IPS-NIHi7 (cell line): ENCODE data around the gene SH3GLB1.

Experiments
- DNase-seq: peaks from one replicate; pipeline ENCODE4 v3.0.0; 2012; ENCODE audit warnings: mixed read lengths; ENCODE audit errors: extremely low spot score

The SH3GLB1 gene

DNA sequence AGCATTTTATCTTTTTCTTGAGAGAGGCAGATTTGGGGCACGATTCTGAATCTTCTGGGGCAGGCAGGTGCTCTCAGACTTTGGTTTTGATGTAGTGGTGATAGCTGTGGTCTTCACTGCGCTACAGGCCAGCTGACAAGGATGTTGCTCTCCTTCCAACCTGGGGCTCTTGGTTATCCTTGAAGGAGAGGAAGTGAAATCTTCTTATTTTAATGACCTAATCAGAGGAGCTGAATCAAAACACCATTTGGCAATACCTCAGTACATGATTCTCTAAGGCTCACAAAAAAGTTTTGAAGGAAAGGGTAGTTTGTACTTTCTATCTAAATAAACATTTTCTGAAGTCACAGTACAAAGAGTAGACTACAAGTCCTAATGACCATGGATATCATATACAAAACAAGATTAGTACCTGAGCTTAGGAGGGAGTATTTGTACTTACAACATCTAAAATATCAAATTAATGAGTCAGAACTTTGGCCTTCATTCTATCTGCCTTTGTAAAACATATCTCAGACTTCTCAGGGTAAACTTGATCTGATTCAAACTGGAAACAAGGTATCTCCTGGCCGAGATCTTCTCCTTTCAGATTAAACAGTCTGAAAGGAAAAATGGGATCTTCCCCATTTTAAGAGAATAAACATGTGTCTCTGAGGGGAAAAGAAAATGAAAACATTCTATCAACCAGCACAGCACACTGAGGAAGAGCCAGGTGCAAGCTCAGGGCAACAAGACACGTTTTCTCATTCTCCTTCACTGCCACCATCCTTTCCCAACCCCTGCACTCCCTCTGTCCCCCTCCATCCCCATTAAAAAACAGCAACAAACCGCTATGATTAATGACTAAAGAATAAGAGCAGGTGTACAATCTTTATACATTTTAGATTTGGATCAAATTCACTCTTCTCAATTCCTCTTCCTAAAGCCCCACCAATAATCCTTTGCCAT lies 69.2 kb downstream of the SH3GLB1 start:
- DNase-seq: no peak

DNA sequence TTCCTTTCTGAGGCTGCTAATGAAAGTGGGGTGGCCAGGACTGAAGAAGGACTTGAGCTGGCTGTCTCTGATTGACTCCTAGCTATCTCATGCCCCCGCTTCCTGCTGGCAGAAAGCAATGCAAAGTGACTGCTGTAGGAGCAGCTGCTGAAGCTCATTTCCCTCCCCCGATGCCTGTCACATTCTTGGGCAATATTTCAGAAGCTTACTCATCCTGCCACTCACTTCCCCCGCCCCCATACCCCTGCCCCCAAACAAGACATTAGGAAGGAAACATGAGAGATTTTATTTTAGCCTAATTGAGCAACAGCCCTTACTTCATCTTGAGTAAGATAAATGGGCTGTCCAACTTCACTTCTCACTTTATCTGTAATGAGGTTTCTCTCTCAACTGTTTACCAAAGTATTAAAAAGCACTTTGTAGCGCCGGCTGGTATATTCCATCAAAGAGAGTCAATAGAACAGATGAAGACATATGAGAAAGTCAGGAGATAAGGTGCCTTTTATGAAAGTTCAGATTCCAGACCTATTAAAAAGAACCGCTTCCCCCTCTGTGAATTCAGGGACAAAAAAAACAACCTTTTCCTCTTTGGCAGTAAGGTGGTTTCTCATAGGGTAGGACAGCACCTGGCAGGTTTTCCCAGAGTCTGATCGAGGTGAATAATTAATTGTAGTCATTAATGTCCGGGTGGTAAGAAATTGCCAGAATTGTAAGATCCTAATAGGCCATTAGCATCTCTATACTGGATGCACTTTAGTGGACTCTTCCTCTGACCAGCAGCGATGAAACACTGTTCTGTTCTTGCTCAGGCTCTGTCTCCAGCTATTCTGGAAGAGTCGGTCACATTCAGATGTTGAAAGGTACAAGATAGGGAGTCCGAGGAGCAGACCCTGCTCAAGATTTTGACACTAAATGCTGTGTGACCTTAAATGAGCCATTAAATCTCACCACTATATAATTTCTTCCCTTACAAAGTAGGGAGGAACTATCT lies 70.2 kb downstream of the SH3GLB1 start:
- peak; percentile 80 for DNase-seq

DNA sequence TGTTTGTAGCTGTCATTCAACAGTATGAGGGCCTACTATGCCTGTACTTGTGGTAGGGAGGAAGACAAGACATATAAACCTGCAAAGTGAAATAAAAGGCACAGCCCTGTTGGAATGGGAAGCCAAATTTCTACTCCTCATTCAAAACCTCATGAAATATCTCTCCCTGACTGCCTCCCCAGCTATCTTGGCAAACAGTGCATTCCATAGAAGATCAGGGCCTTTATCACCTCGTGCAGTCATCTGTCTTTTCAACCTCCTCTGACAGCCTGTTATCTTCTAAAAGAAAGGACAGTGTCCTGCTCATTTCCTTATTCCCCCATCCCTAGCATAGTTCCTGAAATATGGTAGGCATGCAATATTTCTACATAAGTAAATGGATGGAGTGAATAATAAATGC lies 71.0 kb downstream of the SH3GLB1 start:
- DNase-seq: no peak

DNA sequence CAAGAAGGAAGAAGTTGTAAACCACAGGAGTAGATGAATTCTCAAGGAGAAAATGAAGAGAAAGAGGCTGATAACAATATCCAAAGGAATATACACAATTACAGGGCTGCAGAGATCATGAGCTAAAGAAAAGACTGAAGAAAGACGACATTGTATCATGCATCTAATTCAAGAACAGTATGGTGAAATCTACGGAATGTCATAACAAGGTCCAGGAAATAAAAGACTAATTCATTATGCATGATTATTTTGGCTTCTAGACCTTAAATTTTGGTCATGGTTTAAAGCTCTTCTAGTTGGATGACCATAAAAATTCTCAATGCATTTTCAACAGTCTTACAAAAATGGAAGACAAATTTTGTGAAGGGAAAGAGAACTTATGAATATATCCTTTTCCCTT lies 71.7 kb downstream of the SH3GLB1 start:
- DNase-seq: no peak

DNA sequence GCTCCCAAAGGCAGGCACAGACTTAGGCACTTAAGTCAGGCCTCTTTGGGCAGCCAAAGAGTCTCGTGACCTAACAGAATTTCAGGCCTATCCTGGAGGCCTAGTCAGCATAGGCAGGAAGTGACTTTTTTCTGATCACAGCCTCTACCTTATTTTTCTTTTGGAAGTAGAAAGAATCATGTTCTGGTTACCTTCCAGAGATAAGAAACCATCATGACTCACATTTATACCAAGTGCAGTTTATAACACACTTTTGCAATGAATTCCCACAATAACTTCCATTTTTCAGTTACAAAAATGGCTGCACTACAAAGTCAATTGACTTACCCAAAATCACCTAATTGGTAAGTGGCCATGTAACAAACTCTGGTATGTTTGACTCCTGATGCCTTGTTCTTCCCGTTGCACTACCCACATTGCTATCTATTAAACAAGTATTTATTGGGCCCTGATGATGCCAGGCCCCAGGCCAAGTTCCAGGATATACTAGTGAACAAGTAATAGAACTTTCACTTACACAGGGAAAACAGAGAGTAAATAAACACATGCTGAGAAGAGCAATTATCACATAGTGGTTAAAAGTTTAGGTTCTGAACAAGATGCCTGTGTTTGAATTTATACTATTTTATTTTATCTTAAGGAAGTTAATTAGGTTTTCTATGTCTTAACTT lies 74.3 kb downstream of the SH3GLB1 start:
- DNase-seq: no peak

DNA sequence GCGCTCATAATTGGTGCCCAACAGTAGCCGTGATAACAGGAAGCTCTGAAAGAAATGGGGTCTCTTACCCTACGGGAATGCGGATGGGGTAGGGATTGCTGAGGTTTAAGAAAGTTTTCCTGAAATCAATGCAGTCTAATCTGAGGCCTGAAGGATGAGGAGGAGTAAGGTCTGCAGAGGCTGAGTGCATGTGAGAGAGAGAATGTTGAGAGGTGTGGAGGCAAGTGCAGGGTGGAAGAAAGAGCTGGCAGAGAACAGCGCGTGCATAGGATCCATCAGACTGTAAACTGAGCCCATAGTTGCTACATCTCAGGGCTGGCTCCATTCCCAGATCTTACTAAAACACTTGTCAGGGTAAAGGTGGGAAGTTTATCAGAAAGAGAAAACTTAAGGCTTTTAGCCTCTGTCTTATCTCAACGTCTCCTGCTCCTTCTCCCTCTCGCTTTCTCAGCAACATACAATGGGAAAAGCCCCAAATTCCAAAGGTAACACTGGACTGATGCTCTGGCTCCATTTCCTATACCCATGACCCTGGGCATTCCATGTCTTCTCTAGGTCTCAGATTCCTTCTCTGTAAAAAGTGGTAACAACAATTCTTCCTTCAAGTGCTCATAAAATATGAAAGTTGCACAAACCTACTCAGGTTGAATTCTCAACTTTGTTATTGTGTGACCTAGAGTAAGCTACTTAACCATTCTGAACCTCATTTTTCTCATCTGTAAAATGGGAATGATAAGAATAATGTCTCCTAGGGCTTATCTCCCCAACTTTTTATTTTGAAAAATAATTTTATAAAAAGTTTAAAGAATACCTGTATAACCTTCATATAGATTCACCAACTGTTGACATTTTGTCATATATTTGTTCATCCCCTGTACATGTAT lies 75.2 kb downstream of the SH3GLB1 start:
- DNase-seq: no peak

DNA sequence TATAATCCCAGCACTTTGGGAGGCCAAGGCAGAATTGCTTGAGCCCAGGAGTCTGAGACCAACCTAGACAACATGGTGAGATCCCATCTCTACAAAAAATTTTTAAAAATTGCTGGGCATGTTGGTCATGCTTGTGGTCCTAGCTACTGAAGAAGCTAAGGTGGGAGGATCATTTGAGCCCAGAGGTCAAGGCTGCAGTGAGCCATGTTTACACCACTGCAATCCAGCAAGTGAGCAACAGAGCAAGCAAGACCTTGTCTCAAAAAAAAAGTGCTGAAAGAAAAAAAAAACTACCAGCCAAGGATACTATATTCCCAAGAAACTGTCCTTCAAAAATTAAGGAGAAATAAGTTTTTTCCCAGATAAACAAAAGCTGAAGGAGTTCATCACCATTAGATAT lies 78.1 kb downstream of the SH3GLB1 start:
- no peak for DNase-seq

DNA sequence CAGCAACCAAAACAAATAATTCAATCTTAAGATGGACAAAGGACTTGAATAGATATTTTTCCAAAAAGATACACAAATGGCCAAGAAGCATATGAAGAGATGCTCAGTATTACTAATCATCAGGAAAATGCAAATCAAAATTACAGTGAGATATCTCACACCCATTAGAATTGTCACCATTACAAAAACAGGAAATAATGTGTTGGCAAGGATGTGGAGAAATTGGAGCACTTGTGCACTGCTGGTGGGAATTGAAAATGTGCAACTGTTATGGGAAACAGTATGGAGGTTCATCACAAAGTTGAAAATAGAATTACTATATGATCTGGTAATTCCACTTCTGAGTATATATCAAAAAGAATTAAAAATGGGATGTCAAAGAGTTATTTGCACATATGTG lies 83.2 kb downstream of the SH3GLB1 start:
- no peak for DNase-seq

DNA sequence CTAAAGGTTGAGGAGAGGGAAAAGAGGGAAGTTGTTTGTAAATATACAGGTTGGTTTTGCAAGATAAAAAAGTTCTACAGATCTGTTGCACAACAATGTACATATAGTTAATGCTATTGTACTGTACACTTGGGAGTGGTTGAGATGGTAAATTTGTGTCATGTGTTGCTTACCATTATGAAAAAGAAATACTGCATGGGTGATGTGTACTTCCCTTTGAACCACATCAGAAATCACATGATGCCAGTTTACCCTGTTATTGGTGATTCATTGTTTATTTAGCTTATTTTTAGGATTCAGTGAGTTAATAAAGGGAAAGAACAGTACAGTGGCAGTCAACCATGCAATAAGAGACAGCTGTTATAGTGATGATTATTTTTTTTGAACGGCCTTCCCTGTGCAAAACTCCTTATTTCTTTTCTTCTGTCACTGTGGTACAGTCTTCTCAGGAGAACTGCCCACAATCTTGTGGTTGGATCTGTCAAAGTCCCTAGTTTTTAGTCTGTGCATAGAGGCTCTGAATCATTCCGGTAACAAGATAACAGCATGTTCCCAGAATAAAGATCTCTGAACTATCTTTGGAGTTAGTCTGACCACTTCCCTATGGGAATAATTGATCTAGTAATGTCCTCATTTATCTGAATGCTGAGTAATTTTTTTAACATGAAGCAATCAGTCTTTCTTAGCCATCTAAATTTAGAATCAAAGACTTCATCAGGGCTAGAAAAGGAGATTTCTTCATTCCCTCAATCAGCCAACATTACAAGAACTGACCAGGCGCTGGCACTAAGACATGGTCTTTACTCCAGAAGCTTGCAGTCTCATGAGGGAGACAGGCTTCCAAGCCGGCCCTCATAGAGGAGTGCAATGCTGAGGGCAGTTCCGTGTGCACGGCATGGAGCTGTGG lies 84.2 kb downstream of the SH3GLB1 start:
- DNase-seq: no peak

DNA sequence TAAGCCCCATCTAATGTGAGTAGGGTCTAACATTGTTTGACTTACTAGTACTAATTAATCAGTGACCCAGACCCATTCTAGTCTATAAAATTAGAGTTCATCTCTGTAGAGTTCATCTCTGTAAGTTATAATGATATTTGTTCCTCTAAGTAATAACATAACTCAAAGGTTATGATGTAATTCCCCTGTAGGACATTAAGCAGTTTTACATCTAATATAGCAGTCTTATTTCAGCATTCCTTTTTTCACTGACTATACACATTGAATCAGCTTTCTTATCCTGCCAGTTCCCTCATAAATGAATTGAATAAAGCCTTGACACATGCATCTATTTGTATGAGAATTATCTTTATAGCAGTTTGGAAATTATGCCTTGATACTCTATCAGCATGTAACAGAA lies 90.9 kb downstream of the SH3GLB1 start:
- no peak for DNase-seq
